GM12801 (cell line): Measurements from ENCODE around the gene PTGR2.

Source experiments
- TF ChIP-seq, protein P1 (sequence below): IDR thresholded peaks from one replicate; pipeline ENCODE4 v1.5.1; 2011; ENCODE audit warnings: control low read depth; ENCODE audit not compliant: insufficient read length; ENCODE audit errors: extremely low read depth

The PTGR2 gene

GRCh38 chr14:73851567-73852382 is at the start of gene PTGR2:
PTGR2 (plus strand) TSS chr14:73851831; CDS start chr14:73858863, 7,032 bp downstream.
- TF ChIP-seq, protein P1, sequence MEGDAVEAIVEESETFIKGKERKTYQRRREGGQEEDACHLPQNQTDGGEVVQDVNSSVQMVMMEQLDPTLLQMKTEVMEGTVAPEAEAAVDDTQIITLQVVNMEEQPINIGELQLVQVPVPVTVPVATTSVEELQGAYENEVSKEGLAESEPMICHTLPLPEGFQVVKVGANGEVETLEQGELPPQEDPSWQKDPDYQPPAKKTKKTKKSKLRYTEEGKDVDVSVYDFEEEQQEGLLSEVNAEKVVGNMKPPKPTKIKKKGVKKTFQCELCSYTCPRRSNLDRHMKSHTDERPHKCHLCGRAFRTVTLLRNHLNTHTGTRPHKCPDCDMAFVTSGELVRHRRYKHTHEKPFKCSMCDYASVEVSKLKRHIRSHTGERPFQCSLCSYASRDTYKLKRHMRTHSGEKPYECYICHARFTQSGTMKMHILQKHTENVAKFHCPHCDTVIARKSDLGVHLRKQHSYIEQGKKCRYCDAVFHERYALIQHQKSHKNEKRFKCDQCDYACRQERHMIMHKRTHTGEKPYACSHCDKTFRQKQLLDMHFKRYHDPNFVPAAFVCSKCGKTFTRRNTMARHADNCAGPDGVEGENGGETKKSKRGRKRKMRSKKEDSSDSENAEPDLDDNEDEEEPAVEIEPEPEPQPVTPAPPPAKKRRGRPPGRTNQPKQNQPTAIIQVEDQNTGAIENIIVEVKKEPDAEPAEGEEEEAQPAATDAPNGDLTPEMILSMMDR: no peak

- TF ChIP-seq, protein P1: no peak
Measured at GRCh38 chr14:73802431-73803188, 49.0 kb upstream of the PTGR2 start.

DNA sequence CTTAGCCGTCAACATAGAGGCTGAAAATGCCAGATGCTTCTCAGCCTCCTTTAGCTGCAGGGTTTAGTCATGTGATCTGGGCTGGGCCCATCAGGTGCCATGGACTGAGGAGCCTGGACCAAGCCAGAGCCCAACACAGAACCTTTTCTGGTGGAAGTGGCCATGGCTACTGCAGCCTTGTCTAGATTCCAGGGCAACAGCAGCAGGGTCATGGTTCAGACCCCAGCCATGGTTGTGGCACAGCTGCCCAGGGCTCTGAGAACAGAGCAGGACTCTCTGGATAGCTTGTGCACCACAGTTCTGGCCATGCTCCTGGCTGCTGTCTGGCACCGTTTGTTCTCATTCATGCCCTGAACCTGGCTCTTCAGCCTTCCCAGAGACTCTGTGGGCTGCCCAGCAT is 47.0 kb upstream of the PTGR2 start:
- TF ChIP-seq, protein P1: no peak

DNA sequence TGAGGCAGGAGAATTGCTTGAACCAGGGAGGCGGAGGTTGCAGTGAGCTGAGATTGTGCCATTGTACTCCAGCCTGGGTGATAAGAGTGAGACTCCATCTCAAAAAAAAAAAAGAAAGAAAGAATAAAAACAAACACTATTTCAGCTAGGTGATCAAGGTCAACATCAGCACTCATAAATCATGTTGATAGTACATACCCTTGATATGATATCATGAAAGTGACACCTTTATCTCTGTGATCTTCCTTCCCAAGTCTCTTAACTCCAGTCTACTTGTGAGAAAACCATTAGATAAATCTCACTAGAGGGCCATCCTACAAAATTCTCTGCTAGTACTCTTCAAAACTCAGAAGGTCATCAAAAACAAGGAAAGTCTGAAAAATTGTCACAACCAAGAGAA is 44.2 kb upstream of the PTGR2 start:
- TF ChIP-seq, protein P1: no peak

GRCh38 chr14:73809391-73809790 is 42.2 kb upstream of the PTGR2 start:
- TF ChIP-seq, protein P1: no peak

- TF ChIP-seq, protein P1: no peak
Measured at GRCh38 chr14:73810478-73811163, 41.0 kb upstream of the PTGR2 start.

DNA sequence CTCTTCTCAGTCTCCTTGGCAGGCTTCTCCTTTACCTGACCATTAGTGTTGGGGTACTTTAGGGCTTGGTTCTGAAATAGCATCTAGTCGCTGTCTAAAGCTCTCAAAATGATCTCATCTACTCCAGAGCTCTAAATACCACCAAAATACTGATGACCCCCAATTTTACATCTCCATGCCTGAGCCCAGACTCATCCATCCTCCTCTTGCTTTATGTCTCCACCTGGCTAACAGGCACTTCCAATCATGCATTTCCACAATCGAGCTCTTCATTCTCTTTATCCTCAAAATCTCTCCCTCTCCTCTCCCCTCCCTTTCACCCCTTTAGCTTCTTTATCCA is 40.5 kb upstream of the PTGR2 start:
- TF ChIP-seq, protein P1: no peak
